ENCODE data around the gene PKD1.

Gene PKD1

DNA sequence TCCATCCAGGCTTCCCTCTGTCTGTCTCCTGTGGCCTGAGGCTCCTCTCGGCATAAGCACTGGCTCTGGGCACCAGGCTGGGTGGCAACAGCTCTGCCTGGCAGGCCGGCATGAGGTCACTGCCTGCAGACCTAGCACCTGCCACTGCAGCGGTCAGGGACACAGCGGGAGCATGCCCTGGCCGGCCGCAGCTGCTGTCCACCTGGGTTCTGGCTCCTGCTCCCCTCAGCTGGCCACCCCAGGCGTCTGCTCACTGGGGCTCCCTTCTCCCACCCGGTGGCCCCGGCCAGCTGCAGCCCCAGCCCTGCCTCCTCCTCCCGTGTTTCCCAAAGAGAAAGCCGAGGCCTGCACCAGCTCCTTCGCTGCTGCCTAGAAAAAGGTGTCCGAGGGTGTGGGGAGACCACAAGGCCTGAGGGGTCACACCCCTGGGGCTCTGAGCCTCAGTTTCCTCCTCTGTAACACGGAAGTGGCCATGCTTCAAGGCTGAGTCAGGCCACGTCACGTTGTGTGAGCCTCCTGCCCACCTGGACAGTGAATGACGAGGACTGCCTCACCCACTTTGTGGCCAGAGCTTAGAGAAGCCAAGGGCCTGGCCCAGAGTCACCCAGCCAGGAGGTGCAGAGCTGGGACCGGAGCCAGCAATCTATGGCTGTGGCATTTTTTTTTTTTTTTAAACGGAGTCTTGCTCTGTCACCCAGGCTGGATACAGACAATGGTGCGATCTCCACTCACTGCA is 94.7 kb downstream of the PKD1 start:
- no peaks in the 10 kb centered on the region for H3K9me3 ChIP-seq (ENCODE audit: control insufficient read depth, insufficient read depth, low read depth, low read length)
- H3K4me3 ChIP-seq (ENCODE audit: low read depth, low read length): no peak overlapping the region
- ChIA-PET POLR2A (no interaction called here), CTCF (interaction anchor here (0.5 to 0.7 kb wide), 2 partner anchors 15 to 1124 kb away, joined by 3 to 4 read pairs; no protein-coding TSS in a partner anchor)
- peaks cover 4% of the 10 kb centered on the region; the same call in 1 of the 2 replicates for H3K4me1 ChIP-seq (ENCODE audit: control insufficient read depth, insufficient read depth, low read length)
- peaks cover 0 to 23% of the 10 kb centered on the region in 2 experiments; a peak in 2 of 3 replicates for H3K36me3 ChIP-seq (ENCODE audit: control insufficient read depth in 2 of 2, insufficient read depth in 1 of 2, low read length in 2 of 2)
- H3K27ac ChIP-seq (ENCODE audit: extremely low read depth, low read depth, low read length): 0 out of 2 replicates have a peak overlapping the region, but pooled peaks have one; percentile 8
- TF ChIP-seq ZIC2 (tag by site-specific recombination; IDR thresholded peaks at IDR 0.05): peak; percentile 19; the same call in 1 of the 2 replicates
- no peak for TF ChIP-seq ZBTB21 (tag by site-specific recombination; IDR thresholded peaks at IDR 0.05)

DNA sequence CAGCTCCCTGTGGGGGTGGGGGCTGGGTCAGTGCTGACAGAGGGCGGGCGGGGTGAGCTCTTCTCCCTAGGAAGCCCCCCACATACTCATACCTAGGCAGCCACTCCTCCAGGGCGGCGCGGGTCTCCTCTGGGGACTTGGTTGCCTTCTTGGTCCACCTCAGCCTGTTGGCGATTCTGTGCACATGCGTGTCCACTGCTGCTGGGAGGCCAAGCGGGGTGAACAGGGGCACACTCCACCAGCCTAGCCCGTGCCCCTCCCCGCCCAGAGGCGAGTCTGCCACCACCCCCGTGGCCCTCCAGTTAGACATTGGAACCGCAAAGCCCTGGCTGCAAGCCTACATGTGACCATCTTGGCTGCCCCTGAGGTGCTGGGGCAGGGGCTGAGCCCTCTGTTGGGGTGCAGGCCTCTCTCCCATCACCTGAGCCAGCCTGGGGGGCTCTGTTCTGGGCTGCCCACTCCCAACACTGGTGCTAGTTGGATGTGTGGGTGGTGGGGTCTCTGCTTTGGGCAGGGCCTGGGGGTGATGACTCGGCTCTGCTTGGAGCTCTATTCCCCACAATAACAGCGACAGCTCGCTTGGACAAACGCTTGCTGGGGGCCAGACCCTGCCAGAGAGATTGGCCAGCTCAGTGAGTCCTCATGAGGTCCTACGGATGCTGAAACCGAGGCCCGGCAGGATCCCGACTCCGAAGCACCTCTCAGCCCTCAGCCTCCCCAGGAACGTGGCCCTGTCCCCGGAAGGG is 95.5 kb downstream of the PKD1 start:
- TF ChIP-seq ZNF776 (tag by site-specific recombination; IDR thresholded peaks at IDR 0.05; ENCODE audit: borderline replicate concordance): no peak
- TF ChIP-seq, protein P1, sequence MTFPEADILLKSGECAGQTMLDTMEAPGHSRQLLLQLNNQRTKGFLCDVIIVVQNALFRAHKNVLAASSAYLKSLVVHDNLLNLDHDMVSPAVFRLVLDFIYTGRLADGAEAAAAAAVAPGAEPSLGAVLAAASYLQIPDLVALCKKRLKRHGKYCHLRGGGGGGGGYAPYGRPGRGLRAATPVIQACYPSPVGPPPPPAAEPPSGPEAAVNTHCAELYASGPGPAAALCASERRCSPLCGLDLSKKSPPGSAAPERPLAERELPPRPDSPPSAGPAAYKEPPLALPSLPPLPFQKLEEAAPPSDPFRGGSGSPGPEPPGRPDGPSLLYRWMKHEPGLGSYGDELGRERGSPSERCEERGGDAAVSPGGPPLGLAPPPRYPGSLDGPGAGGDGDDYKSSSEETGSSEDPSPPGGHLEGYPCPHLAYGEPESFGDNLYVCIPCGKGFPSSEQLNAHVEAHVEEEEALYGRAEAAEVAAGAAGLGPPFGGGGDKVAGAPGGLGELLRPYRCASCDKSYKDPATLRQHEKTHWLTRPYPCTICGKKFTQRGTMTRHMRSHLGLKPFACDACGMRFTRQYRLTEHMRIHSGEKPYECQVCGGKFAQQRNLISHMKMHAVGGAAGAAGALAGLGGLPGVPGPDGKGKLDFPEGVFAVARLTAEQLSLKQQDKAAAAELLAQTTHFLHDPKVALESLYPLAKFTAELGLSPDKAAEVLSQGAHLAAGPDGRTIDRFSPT (tag by site-specific recombination; IDR thresholded peaks at IDR 0.05): 0 out of 2 replicates have a peak, but pooled peaks have one; percentile 12
- Histone ChIP-seq H3K9me3 (ENCODE audit: control insufficient read depth, insufficient read depth, low read depth, low read length) (no peaks in the 10 kb centered on the region), H3K36me3 (ENCODE audit: control insufficient read depth in 2 of 2, insufficient read depth in 1 of 2, low read length in 2 of 2) (peaks cover 0 to 20% of the 10 kb centered on the region in 2 experiments; a peak in 2 of 3 replicates), H3K4me1 (ENCODE audit: control insufficient read depth, insufficient read depth, low read length) (peaks cover 4% of the 10 kb centered on the region; the same call in 1 of the 2 replicates), H3K27ac (ENCODE audit: extremely low read depth, low read depth, low read length) (no peak overlapping the region), H3K4me3 (ENCODE audit: low read depth, low read length) (no peak overlapping the region)
- ChIA-PET CTCF (interaction anchor here (0.5 kb wide), 1 partner anchor 1124 kb away, joined by 3 read pairs; no protein-coding TSS in a partner anchor), POLR2A (interaction anchor here (1.3 to 2.4 kb wide), 2 partner anchors 12 to 115 kb away, joined by 6 read pairs; partner anchors contain the start of gene TRAF7)

DNA sequence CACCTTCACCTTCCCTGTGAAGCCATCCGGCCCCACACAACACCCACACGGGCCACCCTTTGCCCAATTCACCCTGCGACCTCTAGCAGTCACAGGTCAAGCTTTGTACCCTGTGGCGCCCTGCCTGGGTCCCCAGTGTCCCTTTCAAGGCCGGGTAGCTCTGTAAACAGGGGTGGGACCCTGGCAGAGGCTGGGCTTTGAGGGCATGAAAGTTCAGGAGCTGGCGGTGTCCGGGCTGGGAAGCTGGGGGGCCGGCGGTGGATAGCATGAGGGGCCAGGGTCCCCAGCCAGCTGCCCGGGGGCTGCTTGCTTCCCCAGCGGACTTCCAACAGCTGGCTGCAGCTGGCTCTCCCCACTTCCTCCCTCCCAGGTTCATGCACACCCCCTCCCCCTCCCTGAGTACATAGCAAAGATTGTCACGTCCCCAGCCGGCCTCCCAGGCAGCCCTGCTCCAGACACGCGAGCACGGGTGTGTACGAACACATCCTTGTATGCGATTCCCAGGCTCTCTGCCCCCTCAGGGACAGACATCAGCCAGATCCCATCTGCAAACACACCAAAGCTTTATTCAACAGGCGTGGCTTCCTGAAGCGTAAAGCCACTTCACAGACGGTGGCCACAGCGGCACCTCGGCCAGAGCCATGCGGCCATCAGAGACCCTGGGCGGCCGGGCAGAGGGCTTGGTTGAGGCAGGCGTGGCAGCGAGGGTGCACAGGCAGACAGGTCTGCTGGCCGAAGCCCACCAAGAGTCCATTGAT is 96.2 kb downstream of the PKD1 start:
- peaks cover 0 to 20% of the 10 kb centered on the region in 2 experiments; a peak in 2 of 3 replicates for H3K36me3 ChIP-seq (ENCODE audit: control insufficient read depth in 2 of 2, insufficient read depth in 1 of 2, low read length in 2 of 2)
- CTCF ChIA-PET: no interaction called here
- TF ChIP-seq ZNF341 (tag by site-specific recombination; IDR thresholded peaks at IDR 0.05; ENCODE audit: low read depth) (0 out of 2 replicates have a peak, but pooled peaks have one; percentile 18), ZFHX2 (tag by site-specific recombination; conservative IDR thresholded peaks at IDR 0.05) (peak; percentile 41), BCL11B (tag by site-specific recombination; IDR thresholded peaks at IDR 0.05; ENCODE audit: low read depth) (peak; percentile 57), ZNF544 (tag by site-specific recombination; IDR thresholded peaks at IDR 0.05) (no peak), GLIS1 (tag by site-specific recombination; IDR thresholded peaks at IDR 0.05) (0 out of 2 replicates have a peak, but pooled peaks have one; percentile 28), SCRT2 (tag by site-specific recombination; IDR thresholded peaks at IDR 0.05) (peak; percentile 54; the same call in 1 of the 2 replicates), ZNF677 (tag by site-specific recombination; IDR thresholded peaks at IDR 0.05) (no peak)
- TF ChIP-seq, protein P2, sequence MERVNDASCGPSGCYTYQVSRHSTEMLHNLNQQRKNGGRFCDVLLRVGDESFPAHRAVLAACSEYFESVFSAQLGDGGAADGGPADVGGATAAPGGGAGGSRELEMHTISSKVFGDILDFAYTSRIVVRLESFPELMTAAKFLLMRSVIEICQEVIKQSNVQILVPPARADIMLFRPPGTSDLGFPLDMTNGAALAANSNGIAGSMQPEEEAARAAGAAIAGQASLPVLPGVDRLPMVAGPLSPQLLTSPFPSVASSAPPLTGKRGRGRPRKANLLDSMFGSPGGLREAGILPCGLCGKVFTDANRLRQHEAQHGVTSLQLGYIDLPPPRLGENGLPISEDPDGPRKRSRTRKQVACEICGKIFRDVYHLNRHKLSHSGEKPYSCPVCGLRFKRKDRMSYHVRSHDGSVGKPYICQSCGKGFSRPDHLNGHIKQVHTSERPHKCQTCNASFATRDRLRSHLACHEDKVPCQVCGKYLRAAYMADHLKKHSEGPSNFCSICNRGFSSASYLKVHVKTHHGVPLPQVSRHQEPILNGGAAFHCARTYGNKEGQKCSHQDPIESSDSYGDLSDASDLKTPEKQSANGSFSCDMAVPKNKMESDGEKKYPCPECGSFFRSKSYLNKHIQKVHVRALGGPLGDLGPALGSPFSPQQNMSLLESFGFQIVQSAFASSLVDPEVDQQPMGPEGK (tag by site-specific recombination; IDR thresholded peaks at IDR 0.05): 0 out of 2 replicates have a peak, but pooled peaks have one; percentile 33
- TF ChIP-seq, protein P1 (tag by site-specific recombination; IDR thresholded peaks at IDR 0.05): peak; percentile 29; the same call in 1 of the 2 replicates
- peaks cover 4% of the 10 kb centered on the region; the same call in 1 of the 2 replicates for H3K4me1 ChIP-seq (ENCODE audit: control insufficient read depth, insufficient read depth, low read length)
- POLR2A ChIA-PET: interaction anchor here (1.3 to 2.4 kb wide), 2 partner anchors 12 to 116 kb away, joined by 6 read pairs; partner anchors contain the start of gene TRAF7
- no peaks in the 10 kb centered on the region for H3K9me3 ChIP-seq (ENCODE audit: control insufficient read depth, insufficient read depth, low read depth, low read length)
- no peak overlapping the region for H3K4me3 ChIP-seq (ENCODE audit: low read depth, low read length)
- no peak overlapping the region for H3K27ac ChIP-seq (ENCODE audit: extremely low read depth, low read depth, low read length)
